GM19463 (cell line): ENCODE data around the gene PHACTR1.

Experiments used
- ATAC-seq: cut with Tn5 transposase; IDR thresholded peaks from one replicate; pipeline ENCODE4 v1.9.1; 2021; ENCODE audit warnings: mild to moderate bottlenecking, moderate library complexity; ENCODE audit not compliant: unreplicated experiment

The PHACTR1 gene

GRCh38 chr6:12844284-12845223, 128.0 kb downstream of the PHACTR1 start:
- ATAC-seq = no peak

DNA sequence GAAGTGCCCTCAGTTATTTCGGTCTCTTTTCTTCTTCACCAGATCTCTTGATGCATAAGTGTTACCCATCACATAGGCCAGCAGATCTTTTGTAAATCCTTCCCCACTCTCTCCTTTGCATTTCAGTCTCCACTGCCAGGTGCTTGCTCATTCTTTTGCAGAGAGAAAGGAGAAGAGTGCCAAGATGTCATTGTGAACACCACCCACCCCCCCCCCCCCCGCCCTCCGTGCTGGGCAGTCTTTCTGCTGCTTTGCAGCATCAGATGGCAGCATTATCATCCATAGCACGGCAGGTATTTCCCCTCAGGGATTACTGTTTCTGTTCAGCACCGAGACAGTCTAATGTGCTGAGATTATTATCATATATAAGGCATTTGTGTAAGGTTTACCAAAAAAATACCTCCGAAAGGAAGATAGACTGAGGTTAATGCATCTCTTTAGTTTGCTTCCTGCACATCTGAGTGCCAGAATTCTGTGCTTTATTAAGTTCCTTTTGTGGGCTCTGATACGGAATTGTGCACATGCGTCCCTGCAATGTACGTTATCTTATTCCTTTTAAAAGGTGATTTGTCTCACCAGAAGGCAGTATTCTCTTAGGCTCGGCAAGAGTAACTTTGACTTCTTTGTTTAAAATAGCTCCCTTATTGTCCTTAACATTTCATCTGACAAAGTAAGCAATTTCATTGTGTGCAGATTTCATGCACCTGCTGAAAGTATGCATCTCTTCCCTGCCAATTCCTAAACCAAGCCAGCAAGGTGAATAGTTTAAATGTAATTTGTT, 128.8 kb downstream of the PHACTR1 start:
- no peak for ATAC-seq

GRCh38 chr6:12848964-12849808, 132.6 kb downstream of the PHACTR1 start:
- ATAC-seq = no peak

DNA sequence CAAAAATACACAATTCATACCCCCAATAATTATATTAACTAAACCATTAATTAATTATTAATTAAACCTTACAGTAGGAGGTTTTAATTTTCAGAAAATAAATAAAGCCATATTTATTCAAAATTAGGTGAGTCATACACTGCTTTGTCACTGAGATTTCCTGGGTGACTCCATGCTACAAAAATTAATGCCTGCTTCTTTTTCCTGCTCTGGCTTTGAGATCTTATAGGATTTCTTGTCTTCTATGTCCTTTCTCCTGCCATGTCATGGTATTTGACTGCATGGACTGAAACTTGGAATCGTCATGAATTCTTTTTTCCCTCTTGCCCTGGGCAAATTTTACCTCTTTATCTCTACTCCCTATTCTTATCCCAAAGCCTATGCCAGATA, 133.2 kb downstream of the PHACTR1 start:
- no peak for ATAC-seq

DNA sequence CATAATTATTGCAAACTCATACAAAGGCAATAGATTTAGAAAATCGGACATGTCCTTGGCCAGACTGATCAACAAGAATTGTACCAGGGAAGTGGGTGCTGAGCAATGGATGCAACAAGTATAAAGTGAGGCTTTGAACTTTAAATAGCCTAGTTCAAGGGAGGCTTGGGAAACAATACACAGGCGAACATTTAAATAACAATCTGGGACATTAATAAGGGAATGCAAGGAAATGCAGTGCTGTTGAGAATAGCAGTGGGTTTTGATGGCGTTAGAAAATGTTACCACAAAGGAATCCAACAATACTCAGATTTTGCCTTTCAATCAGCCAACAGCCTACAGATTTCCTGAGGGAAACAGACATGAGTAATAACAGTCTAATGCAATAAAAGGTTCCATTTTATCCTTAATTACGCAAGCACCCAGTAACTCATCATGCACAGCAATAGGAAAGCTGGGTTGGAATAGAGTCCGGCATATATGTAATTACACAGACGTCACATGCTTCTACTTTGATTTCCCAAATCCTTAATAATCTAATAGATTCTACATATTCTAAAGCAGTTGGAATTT, 134.6 kb downstream of the PHACTR1 start:
- ATAC-seq = no peak

- ATAC-seq = no peak
Observed at GRCh38 chr6:12861603-12862002, 145.0 kb downstream of the PHACTR1 start.

GRCh38 chr6:12865117-12865516, 148.6 kb downstream of the PHACTR1 start:
- no peak for ATAC-seq

- no peak for ATAC-seq
Observed at GRCh38 chr6:12865671-12866181, 149.2 kb downstream of the PHACTR1 start.

DNA sequence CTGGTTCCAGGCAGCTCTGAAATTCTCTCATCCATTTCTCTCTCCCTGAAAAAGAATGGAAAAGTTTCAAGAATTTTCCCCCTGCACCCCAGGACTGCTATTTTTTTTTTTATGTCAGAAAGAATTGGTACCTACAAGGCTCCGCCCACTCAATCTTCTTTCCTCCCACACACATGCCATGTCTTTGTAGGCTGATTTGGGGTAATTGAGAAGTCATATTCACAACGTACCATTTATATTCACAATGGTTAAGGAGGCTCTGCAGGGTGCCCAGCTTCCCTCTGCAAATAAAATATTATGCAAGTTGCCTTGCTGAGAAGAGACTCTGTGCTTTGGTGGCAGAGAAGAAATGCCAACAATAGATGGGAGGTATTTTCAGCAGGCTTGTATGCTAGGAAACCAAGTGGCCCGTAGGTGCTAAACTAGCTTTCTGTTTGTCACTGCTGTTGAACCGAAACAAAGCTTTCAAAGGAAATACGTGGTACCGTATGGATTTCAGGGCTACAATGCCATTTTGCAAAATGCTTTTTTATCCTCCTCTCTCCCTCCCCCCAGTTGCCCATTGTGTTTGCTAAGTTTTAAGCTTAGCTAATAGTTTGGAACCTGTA, 150.0 kb downstream of the PHACTR1 start:
- ATAC-seq = no peak

DNA sequence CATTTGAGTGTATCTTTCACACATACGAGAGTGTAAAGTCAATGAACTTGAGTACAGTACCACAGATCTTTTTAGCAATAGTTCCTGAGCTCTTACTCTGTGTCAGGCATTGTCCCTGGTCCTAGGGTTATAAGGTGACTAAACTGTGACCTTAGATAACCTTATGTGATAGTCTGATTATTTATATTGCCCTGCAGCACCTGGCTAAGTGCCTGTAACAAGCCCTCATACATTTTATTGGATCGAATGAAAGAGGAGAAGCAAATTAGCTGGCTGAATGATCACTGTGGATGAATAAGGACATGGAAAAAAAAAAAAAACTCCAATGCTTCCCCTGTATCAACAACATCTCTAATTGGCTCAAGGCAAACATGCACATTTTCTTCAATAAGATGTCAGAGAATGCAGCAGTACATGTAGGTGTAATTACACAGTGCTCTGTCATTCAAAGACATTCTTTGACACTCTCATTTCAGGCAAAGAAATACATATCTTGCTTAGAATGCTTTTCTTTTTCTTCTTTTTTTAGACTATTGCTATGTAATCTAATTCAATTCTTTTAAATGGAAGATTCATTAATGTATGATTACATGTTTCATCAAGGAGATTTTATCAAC, 153.4 kb downstream of the PHACTR1 start:
- ATAC-seq = no peak

- no peak for ATAC-seq
Observed at GRCh38 chr6:12873691-12874090, 157.1 kb downstream of the PHACTR1 start.

- no peak for ATAC-seq
Observed at GRCh38 chr6:12875051-12875450, 158.5 kb downstream of the PHACTR1 start.

- no peak for ATAC-seq
Observed at GRCh38 chr6:12878741-12879140, 162.2 kb downstream of the PHACTR1 start.

DNA sequence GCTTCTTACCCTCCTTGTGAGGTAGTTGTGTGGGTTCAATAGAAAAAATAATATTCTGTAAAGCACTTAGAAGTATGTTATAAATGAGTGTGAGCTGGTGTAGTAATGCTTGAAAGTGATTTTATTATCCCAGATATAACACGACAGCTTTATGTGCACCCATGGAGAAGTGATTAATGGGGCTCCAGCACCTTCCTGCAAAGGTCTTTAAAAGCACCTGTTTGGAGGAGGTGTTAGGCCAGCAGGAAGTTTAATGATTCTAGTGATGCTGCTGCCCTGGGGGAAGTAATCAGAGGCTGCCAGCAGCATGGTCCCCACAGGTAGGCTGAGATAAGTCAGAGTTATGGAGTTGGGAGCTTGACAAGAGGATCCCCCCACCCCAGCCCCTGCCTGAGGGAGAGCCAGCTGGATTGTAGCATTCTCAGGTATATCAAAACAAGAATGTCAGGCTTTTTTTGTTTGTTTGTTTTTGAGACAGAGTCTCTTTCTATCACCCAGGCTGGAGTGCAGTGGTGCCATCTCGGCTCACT, 166.3 kb downstream of the PHACTR1 start:
- no peak for ATAC-seq

DNA sequence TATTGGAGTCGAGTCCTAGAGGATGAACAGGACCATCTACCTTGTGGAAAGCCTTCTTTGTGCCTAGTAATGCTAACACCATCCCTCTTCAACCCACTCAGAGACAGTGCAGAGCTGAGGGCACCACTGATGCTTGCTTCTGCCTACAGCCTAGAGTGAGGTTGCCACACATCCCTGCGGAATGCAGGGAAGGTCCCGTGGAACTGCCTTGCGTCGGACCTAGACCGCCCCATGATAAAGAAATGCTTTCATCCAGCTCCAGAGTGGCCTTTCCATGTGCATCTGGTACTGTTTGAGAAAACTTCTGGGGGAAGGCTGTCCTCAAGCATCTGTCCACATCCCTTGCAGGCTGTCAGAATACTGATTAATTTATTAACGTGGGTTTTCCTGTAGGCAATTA, 168.4 kb downstream of the PHACTR1 start:
- no peak for ATAC-seq

GRCh38 chr6:12886961-12887775, 170.6 kb downstream of the PHACTR1 start:
- no peak for ATAC-seq

DNA sequence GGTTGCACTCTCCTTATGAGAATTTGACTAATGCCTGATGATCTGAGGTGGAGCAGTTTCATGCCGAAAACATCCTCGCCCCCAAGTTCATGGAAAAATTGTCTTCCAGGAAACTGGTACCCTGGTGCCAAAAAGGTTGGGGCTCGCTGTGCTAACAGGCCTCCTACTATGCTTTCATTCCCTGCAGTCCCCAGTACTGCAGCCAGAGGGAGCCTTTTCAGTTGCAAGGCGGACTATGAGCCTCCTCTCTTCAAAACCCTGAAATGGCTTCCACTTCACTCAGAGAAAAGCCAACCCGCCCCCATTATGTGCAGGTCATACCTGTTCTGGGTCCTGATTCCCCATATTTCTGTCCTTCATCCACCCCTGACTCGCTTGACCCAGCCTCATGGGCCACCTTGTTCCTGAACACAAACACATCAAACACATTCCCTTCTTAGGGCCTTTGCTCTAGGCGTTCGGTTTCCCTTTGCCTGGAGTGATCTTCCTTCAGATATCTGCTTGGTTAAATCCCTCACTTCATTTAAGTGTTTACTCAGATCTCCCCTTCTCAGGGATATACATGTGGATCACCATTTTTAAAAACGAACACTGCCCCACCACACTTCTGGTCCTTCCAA, 173.7 kb downstream of the PHACTR1 start:
- ATAC-seq = no peak

DNA sequence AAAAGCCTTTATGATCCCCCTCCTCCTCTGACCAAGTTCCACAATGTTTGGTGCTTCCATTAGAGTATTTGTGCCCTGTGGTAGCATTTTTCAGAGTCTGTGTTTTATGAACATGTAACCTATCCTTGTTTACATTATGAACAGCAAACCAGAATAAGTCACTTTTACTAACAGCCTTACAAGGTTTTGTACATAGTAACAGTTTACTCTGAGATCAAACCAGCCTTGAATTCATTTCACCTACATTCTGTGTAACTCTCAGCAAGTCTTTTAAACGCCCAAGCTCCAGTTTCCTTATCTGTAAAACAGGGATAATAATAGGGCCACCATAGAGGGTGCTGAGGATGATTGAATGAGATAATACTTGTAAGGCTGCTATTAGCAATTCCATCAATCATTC, 175.0 kb downstream of the PHACTR1 start:
- no peak for ATAC-seq
